Smooth muscle cell of the brain vasculature (primary cell): ENCODE data around the gene MVB12A.
A peak's percentile ranks its signal among the peaks of the same experiment; 100 is the strongest.

ENCODE experiments used
- DNase-seq: peaks from one replicate; pipeline ENCODE4 v3.0.0-alpha.2; 2012; ENCODE audit warnings: low read depth, low spot score

Gene MVB12A

GRCh38 chr19:17419621-17420474, at the start of gene MVB12A:
TSS of gene MVB12A (plus strand) at chr19:17420047. CDS start at chr19:17420136, 89 bp downstream.
- DNase-seq: peak; percentile 99

GRCh38 chr19:17376935-17377600, 42.8 kb upstream of the MVB12A start, which contains the start of gene PLVAP:
TSS of gene PLVAP (minus strand) at chr19:17377342. CDS start at chr19:17377288, 54 bp downstream.
- no peak for DNase-seq

DNA sequence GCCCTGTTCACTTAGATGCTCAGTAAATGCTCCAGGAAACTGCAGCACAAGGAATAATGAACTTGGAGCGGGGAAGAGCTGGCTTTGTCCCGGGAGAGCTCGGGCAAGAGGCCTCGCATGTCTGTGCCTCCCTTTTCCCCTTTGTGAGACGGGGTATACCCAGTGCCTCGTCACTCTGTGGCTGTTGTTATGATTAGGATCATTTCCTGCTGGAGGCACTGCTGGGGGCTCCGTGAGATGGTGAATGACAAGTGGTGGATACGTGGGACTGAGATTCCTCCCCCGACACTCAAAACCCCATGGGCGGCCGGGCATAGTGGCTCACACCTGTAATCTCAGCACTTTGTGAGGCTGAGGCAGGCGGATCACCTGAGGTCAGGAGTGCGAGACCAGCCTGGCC, 41.6 kb upstream of the MVB12A start:
- no peak for DNase-seq

- no peak for DNase-seq
These were observed 40.6 kb upstream of the MVB12A start for GRCh38 chr19:17379221-17379631.

GRCh38 chr19:17380426-17381138, 39.3 kb upstream of the MVB12A start:
- no peak for DNase-seq

GRCh38 chr19:17385878-17386611, 33.8 kb upstream of the MVB12A start:
- peak; percentile 17 for DNase-seq

DNA sequence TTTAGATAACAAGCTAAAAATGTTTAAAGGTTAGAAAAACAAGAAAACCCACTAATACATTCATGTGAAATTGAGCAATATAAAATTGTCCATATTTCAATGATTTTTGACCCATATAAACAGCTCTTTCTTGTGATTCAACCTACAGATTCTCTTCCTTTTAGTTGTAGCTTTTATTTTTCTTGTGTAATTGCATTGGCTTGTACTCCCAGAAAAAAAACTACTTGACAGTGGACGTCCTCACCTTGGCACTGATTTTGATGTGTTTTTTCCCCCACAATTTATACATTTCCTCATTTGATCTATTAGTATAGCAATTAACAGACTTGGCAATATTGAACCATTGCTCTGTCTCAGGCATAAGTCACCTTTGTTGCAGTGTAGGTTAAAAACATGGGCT, 30.6 kb upstream of the MVB12A start:
- no peak for DNase-seq

DNA sequence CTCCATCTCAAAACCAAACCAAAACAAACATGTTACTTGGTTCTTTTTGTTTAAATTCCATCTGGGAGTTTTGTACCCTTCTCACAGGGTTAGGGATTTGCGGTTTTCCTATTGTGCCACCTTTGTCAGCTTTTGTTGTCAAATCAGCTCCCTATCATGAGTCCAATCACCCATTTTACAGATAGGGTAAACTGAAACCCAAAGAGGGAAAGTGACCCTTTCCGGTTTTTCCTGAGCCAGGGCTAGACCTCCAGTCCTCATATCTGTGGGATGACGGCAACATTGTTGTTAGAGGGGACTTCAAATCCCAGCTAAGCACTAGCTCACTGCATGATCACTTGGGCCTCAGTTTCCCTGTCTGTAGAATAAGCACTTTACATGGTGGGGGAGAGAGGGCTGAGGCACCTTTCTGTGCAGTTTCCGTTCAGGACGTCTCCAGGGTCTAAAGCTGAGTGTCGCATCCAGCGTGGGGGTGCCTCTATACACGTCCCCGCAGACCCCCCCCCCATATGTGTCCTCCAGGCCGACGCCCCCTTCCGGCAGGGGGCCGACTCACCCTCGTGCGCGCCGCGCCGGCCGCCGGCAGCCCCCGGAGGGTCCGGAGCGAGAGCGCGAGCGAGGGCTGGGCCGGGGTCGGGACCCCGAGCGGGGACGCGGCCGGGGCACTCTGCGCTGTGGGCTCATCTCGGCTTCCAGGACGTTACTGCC, 29.7 kb upstream of the MVB12A start:
- DNase-seq: no peak

GRCh38 chr19:17390665-17391370, 29.0 kb upstream of the MVB12A start:
- DNase-seq: peak; percentile 65

GRCh38 chr19:17391371-17392151, 28.3 kb upstream of the MVB12A start:
- no peak for DNase-seq

DNA sequence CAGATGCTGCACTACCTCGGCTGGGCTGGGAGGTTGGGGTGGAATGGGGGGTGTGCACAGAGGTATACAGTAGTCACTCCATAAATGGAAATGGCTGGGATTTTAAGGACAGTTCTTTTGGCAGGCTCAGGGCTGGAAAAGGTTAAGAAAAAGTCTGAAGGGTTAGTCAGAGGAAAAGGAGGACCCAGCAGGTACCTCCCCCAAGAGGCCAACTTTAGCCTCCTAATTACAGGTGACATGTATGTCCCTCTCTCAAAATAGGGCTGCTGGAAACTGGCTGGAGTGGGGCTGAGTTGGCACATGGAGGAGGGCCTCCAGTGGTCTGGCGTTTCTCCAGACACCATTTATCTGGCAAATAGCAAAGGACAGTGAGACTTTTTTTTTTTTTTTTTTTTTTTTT, 26.8 kb upstream of the MVB12A start:
- DNase-seq: no peak

DNA sequence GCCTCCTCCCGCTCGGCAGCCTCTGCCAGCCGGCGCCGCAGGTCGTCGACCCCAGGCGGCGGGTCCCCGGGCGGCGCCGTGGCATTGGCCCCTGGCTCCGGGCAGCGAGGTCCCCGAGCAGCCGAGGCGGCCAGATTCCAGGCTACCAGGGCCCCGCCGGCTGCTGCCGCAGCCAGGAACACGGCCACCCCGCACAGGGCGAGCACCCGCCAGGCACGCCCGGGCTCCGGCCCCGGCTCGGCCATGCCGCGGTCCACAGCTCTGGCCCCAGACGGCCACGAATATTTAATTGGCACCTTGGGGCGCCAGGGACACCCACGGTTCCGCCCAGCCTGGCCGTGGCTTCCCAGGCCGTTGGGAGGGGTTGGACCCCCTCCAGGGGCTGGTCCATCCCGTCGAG, 25.9 kb upstream of the MVB12A start, which contains the start of gene CCDC194:
TSS of gene CCDC194 (minus strand) at position 283 of the 400 bp plus-strand sequence. CDS start at position 245, 38 bp downstream.
- no peak for DNase-seq

- no peak for DNase-seq
These were observed 24.9 kb upstream of the MVB12A start for GRCh38 chr19:17394891-17395415.

- no peak for DNase-seq
These were observed 20.8 kb upstream of the MVB12A start for GRCh38 chr19:17398902-17399527.

DNA sequence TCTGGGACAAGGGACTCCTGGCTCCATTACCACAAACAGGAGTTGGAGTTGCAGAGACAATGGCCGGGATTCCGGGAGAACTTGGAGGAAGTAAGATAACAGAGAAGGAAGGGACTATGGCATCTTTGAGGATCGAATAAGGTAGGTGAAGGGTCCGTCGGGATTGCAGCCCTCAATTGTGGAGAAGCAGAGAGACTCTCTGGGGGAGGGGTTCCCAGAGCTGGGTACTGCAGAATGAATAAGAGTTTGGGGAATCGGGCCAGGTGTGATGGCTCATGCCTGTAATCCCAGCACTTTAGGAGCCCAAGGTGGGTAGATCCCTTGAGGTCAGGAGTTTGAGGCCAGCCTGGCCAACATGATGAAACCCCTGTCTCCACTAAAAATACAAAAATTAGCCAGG, 18.2 kb upstream of the MVB12A start:
- no peak for DNase-seq

GRCh38 chr19:17402982-17403855, 16.6 kb upstream of the MVB12A start:
- DNase-seq: no peak

DNA sequence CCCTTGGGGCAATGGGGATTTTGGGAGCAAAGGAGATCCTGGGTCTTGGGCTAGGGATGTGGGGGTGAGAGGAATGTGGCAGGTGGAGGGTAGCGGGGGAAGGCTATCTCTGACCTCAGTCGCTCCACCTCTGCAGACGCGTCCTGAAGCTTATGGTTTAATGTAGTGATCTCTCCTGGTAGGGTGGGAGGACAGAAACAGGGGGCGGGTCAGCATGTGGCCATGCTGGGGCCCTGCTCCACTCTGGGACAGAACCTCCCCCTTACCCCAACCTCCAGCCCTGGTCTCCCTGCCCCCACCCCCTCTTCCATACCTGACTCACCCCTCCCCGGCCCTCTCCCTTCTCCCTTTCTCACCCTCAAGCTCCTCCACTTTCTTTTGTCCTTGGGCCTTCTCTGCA, 15.8 kb upstream of the MVB12A start:
- DNase-seq: no peak
